Measurements from ENCODE around the gene SORCS3.
"Not testable (repeated sequence)": the region's sequence is repeated elsewhere in the genome, so short reads cannot be mapped to it uniquely, and the experiment has no call there.

SORCS3 gene

DNA sequence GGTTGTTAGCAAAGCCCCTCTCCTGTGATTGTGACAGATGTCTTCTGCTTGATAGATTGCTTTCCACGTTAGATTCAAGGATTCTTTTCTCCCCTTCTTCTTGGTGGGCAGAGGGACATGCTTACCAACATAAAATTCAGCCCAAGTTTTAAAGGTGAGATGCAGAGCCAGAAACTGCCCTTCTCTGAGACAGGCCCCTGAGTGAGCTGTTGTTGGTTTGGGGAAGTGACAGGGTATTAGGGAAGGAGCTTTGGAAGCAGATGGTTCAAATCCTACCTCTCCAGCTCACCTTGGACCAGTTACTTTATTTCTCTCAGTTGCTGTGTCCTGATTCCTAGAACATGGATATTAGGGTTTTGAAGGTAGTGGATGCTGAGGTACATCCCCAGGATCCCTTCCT lies 53.0 kb downstream of the SORCS3 start:
- DNase-seq: no peak

DNA sequence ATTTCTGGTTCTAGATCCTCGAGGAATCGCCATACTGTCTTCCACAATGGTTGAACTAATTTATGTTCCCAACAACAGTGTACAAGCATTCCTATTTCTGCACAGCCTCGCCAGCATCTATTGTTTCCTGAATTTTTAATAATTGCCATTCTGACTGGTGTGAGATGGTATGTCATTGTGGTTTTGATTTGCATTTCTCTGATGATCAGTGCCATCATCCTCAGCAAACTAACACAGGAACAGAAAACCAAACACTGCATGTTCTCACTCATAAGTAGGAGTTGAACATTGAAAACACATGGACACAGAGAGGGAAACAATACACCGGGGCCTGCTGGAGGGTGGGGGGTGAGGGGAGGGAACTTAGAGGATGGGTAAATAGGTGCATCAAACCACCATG lies 62.2 kb downstream of the SORCS3 start:
- not testable (repeated sequence) for DNase-seq

DNA sequence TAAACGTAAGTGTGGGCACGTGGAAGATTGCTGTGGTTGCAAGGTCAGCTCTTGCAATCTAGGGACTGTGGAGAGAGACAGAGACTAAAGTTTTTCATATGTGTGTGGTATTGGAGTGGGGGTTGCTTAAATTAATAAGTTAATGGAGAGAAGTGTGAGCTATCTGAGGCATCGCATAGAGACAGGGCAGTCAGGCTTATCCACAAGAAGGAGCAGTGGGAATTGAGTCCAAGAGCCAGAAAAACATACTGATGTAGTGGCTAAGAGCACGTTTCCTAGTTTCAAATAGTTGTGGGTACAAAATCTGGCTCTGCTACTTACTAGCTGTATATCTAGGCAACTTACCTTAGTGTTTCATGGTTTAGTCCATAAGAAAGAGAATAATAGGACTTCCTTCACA lies 65.8 kb downstream of the SORCS3 start:
- DNase-seq: no peak

DNA sequence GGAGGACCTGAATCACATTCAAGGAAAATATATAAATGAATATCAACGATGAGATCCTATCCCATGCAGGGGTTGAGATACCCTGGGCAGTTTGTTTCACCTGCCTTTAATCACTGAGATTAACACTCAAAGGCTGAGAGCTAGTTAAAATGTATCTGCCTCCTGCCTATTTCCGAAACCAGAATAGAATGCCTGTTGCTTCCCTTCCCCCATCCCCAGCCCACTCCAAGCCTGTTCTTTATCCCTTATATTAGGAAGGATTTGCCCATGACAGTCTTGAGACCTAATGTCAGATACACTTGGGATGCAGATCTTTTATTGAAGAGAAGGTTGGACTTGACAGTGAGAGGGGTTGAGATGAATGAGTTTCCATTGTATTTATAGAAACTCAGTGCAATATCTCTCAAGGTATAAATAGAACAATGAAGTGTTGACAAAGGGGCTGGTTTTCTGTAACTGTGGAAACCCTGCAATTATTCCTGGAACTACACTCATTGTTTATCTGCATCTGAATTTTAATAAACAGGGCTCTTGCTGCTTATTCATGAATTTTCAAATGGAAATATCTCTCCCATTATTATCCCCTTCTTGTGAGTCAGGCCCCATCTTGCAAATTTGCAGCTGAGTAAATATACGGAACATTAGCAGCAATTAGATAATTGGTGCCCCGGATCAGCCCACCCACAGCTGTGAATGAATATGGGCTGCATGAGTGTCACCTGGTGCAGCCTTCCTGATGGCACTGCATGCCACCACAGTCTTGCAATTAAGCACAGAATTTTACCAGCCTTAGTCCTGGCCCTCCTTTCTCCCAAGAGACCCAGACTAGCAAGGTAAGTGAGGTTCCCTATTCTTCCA lies 66.7 kb downstream of the SORCS3 start:
- DNase-seq: no peak

DNA sequence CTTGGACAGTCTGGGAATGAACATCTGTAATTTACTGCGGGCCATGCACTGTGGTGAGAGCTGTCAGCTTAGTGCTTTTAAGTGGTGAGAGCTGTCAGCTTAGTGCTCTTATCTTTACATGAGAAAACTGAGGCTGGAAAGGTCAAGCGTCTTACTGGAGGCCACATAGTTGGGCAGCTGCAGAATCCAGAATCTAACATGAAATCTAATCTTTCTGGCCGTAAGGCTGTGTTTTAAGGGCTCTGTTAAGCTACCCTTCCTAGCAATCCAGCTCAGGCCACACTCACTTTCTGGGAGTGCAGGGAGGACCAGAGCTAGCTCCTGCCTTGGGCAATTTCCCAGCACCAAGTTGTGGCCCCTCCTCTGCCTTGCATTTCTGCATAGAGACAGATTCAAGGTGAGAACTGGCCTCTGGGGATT lies 70.2 kb downstream of the SORCS3 start:
- DNase-seq: no peak

DNA sequence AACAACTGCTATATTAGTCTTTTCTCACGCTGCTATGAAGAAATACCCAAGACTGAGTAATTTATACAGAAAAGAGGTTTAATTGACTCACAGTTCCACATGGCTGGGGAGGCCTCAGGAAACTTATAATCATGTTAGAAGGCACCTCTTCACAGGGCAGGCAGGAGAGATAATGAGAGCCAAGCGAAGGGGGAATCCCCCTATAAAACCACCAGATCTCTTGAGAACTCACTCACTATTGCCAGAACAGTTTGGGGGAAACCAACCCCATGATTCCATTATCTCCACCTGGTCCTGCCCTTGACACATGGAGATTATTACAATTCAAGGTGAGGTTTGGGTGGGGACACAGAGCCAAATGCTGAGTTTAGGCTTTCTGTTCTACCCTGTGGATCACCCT lies 89.5 kb downstream of the SORCS3 start:
- DNase-seq: not testable (repeated sequence)

DNA sequence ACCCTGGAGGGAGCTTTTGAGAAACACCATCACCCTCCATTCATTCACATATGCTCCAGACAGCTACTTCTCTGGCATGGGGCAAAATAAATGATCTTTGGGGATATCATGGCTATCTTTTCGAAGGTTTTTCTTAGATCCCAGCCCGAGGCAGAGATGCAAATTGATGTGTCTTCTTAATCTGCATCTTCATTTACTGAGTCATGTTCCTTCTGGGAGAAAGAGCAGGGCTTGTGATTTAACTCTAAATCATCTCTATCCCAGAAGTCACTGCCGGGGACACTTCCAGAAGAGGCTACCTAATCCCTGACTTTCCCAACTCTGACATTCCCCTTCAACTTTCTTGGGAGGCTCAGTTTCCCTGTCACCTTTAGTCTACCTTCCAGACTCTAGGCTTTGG lies 90.1 kb downstream of the SORCS3 start:
- no peak for DNase-seq

DNA sequence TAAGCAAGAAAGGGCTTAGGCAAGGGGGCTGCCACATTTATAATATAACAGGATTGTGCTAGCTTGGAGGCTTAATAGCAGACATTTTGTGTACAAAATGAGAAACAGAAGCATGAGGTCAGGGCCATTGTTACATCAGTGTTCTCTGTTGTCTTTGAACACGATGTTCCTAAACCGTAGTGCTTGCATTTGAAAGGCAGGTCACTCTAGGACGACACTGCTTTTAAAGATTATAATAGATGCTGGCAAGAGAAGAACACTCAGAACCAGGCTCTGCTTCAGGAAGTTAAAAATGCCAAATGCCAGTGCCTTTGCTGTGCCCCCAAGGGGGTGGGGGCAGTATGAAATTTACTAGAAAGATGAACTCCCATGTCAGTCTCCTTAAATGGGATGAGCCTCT lies 91.1 kb downstream of the SORCS3 start:
- no peak for DNase-seq

DNA sequence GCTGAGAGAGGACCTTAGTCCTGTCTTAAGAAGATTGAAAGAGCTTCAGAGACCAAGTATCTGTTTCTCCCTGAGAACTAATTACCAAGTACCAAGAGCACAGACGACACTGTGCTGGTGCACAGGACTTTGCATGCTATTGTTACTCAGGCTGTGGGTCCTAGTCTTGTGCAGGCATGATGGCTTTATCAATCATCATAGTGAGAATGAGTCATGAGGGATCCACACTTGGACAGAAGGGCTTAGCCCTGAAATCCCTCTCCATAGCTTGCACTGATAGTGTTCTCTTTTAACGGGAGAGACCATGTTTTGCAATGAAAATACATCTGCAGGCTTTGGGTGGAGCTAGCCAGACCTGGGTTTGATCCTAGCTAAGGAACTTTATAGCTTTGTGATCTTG lies 93.3 kb downstream of the SORCS3 start:
- DNase-seq: no peak

DNA sequence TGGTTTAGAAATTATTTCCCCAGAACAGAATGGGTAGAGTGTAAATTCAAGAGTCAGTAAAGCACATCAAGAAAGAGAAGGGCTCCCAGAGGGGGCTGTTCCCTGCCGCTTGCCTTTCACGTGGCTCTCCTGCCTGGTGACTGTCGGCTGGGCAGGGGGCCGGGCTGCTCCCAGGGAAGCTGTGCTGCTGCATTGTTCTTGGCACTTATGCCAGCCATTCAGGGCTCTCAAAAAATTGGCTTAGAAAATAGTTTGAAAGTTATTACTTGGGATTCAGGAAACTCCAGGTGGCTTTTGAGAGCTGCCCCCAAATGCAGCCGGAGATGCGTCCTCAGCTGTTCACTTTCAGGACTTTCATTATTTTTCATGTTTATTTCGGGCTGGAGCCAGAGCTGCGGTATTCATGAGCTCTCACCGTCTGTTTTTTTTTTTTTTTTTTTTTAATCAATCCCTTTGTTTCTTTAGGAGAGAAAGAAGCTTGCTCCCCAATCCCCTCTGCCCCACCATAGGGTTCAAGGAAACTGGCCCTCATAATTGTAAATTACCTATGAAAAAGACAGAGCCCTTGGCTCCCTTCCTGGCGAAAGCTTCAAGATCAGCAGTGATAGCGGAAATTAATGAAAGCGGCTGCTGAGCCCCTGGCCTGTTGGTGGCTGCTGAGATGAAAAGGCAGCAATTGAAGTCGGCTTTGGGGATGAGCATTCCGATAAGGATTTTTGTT lies 94.1 kb downstream of the SORCS3 start:
- DNase-seq: no peak

DNA sequence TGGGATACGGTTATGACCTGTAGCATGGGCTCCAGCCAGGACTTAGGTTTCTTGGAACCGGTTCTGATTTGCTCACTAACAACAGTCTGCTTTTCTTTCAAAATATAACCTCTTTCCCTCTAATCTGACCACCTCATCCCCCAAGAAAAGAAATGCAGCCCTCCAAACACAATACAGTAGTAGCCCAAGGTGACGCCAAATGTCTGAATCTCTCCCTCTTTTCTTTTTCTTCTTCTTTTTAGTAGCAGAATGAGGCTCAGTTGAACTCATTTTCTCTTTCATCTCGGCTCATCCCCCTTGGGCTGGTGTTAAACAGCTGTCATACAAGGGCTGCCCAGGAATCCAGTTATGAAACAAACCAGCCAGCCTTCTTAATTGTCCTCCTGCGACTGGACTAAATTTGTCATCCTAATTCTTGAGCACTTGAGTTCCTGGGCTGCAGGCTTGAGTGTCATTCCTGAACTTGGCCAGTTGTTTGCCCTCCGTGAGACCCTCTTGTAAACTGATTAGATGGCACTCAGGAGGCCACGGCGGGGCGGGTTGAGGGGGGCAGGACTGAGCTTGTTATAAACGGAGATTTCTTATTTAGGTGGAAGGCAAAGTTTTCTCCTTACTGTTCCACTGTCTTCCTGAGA lies 94.8 kb downstream of the SORCS3 start:
- no peak for DNase-seq

DNA sequence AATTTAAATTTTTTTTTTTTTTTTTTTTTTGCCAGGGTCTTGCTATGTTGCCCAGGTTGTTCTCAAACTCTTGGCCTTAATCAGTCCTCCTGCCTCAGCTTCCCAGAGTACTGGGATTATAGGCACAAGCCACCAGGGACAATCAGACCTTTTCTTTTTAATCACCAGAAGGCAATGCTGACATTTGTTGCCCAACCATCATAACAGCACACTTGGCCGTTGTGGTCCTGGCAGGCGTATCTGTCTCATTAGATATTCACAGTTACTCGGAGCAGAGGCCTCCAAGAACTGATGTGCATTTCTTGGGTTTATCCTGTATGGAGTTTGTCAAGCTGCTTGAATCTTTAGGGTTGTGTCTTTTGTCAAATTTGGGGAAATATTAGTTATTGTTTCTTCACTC lies 100.0 kb downstream of the SORCS3 start:
- no peak for DNase-seq

DNA sequence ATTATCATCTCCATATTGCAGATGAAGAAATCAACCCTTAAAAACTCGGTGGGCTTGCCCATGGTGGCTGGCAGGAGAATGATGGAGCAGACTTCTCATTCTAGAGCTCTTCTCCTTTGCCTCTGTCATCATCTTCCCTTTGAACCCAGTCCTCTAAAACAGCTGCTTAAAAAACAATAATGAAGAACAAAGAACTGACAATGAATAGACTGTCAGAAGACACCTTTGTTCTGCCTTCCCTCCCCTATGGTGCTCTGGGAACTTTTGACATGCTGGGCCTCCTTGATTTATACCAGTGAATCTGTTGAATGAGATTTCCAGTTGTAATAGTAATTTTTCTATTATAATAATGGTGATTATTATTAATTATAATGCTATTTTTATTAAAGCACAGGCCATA lies 103.0 kb downstream of the SORCS3 start:
- no peak for DNase-seq

DNA sequence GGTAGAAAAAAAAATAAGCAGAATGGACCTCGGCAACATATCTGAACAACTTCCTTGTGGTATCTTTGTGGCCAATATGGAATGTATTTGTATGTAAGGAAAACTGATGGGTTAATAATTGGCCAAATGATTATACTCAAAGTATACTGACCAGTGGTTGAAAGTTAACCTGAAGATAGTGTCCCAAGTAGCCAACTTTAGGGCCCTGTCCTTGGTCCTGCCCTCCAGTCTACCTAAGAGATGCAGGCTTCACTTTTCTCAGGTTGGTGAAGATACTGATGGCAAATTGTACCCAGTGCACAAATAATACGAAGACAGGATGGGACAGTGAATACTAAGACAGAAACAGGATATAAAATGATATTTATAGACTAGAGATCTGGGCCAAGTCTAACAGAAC lies 109.2 kb downstream of the SORCS3 start:
- no peak for DNase-seq

DNA sequence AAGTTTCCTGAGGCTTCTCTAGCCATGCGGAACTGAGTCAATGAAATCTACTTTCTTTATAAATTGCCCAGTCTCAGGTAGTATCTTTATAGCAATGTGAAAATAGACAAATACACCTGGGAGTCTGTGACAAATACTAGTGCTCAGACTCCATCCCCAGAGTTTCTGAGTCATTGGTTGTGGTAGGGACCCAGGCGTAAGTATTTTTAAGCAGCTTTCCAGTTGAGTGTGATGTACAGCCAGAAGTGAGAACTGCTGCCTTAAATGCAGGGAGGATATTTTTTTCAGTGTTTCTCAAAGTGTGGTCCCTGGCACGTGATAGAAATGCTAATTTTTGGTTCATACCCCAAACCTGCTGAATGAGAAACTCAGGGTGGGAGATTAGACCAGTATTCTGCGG lies 121.7 kb downstream of the SORCS3 start:
- no peak for DNase-seq

DNA sequence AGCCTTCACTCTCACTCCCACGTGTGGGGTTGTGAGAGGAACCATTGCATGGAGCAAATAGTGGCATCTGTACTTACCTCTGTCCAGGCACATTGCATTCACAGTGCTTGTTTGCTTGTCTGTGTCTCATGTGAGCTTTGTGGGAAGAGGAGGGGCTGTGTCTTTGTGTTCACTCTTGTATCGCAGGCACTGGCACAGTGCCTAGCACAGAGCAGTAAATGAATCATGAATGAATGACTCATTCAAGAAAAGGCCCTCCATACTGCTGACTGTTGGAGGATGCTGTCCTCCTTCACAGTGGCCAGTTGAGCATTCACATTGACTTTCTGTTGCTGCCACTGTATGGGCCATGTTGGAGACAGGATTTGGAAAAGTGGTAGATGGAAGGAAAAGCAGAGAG lies 125.3 kb downstream of the SORCS3 start:
- no peak for DNase-seq

DNA sequence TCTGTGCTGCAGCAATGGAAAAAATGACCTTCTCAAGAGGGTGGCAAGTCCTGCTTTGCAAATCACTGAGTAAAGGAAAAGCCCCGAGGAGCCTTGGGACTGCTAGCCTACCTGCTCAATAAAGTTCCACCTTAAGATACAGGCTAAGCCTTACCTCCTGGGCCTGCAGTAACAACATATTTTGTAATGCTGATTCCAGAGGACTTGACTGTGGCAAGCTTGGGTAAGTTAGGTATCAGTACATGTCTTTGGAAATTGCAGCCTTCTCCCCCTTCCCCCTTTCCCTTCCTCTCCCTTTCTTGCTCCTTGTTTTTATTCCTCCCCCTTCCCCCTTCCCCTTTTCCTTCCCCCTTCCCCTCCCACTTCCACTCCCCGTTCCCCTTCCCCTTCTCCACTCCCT lies 126.2 kb downstream of the SORCS3 start:
- no peak for DNase-seq

DNA sequence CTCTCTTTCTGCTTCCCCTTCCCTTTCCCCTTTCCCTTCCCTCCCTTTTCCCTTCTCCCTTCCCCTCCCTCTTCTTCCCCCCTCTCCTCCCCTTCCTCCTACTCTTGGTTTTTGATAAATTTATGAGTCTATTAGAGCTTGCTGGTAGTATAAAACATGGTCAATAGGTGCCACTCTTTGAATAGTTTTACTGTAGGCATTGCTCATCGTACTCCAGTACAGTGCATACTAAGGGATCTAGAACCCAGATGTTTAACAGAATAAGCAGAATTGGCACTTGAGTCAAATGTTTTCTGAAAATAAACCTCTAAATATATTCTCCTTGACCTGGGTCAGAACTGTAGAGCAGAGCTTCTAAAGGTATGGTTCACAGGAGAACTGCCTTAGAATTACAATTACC lies 126.7 kb downstream of the SORCS3 start:
- no peak for DNase-seq

DNA sequence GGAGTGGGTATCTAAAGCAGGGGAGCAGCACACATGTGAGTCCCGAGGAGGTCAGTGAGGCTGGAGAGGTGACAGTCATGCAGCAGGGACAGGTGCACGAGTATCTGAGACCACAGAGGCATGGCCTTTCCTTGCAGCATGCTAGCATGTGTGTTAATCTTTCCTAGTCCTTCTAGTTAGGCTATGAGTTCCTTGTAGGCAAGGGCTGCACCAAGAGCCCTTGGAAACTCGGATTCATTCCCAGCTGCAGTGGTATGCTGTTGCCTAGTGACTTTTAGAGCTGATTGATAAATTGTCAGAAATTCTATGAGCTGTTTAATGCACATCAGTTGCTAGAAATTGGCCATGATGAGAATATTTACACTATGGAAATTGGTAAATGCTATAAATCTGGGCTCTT lies 132.0 kb downstream of the SORCS3 start:
- DNase-seq: no peak

DNA sequence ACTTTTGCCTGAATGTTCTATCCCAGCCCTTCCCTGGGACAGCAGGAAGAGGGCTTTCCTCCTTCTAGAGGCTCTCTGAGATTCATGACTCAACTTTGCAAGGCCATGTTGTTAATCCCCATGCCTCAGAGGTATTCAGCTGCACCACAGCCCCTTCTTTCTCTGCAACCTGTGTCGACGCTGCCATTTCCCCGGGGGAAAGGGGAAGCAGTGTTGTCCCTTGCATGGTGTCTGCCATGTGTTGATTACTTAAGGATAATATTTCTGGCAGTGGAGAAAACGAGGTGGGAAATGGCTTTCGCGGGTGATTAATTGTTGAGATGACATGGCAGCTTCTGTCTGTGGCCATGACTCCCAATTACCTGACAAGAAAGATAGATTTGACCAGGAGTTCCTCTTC lies 133.1 kb downstream of the SORCS3 start:
- DNase-seq: no peak

DNA sequence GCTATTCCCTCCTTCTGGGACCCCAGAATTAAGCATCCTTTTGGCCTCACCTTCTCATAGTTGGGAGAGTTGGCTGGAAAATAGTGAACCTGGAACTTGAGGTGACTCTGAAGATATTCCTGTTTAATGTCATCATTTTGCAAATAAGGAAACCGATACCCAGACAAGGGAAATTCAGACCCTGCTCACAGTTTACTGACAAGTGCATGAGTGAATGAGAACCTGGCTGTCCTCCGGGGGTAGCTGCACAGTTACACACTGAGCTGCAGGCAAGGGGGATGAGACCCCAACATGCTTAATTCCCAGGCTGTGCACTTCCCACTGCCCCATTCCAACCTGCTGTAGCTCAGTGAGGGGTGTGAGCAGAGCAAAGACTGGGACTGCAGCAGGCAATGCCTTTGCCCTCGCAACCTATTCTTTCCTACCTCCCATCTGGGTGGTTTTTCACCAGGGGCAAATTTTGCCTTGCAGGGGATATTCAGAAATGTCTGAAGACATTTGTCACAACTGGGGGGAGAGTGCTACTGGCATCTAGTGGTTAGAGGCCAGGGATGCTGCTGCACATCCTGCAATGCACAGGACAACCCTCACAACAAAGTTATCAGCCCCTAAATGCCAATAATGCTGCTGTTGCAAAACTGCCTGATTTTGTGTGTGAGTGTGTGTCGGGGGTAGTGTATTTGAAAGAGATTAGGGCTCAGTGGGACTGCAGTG lies 136.2 kb downstream of the SORCS3 start:
- DNase-seq: no peak

DNA sequence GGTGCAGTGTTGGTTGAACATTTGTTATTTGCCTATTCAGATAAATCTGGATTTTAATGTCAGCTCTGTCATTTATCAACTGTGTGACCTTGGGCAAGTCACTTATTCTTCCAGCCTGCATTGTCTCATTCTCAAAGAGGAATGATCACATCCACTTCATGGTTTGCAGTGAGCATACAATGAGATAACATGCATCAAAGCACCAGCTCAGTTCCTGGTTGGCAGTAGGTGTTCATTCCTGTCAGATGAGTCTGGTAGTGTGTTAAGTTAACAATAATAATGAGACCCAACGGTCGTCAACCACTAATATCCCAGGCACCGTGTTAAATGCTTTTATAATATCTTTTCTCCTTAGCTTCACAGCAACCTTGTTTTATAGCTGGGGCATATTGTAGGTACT lies 137.3 kb downstream of the SORCS3 start:
- no peak for DNase-seq

DNA sequence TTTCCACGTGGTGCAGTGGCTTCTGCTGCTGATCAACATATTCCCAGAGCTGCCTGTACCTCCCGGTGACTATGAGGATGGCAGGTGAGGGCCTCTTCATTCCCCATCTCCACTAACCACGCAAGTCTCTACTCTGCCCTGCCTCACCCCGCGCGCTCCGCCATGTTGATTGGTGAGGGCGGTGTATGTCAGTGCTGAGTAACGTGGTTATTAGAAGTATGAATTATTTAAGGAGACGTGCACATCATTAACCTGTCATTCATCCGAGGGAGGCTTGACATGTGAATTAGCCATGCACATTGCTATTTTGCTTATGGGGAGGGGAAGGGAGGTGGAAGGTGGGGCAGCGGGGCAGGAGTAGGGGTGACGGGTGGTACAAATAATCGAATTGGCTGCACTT lies 138.6 kb downstream of the SORCS3 start:
- DNase-seq: no peak
